Peyer's patch (tissue), 4 donors: Measurements from ENCODE around the gene ACAD11. TPM values are rescaled to one million over a fixed set of nuclear protein-coding genes. Genes with fewer than 3 reads are reported as not detected.
A peak's percentile ranks its signal among the peaks of the same experiment; 100 is the strongest.
"Not testable (repeated sequence)": the region's sequence is repeated elsewhere in the genome, so short reads cannot be mapped to it uniquely, and the experiment has no call there.

Experiments used
- DNase-seq, 3 donors: peaks; one replicate each; pipeline ENCODE4 v3.0.0-alpha.2; 2017 to 2019
- H3K27ac ChIP-seq, 4 donors: fragments of 200-600 bp; sonication (generic); one replicate each; pipeline ENCODE4 v1.5.1; 2016 to 2019
- H3K27me3 ChIP-seq, 2 donors: fragments of 200-600 bp; sonication (generic); one replicate each; pipeline ENCODE4 v1.5.1; 2019
- H3K36me3 ChIP-seq, 3 donors: fragments of 200-600 bp; sonication (generic); one replicate each; pipeline ENCODE4 v1.5.1; 2016 to 2019
- H3K4me1 ChIP-seq, 4 donors: fragments of 200-600 bp; sonication (generic); one replicate each; pipeline ENCODE4 v1.5.1; 2016 to 2019
- H3K4me3 ChIP-seq, 4 donors: fragments of 200-600 bp; sonication (generic); 1 replicate in 3 of 4; 2 replicates in 1 of 4; pipeline ENCODE4 v1.5.1; 2016 to 2019; ENCODE audit warnings: mild to moderate bottlenecking in 1 of 4
- H3K9me3 ChIP-seq, 4 donors: fragments of 200-600 bp; sonication (generic); one replicate each; pipeline ENCODE4 v1.5.1; 2016 to 2019; ENCODE audit warnings: mild to moderate bottlenecking in 1 of 4
- POLR2A ChIP-seq, 2 donors: fragments of 450-650 bp; IDR thresholded peaks; one replicate each; pipeline ENCODE4 v1.5.1; 2017; ENCODE audit warnings: antibody characterized with exemption in 2 of 2, mild to moderate bottlenecking in 2 of 2, moderate library complexity in 2 of 2
- total RNA-seq, 4 donors: library from RNA; depleted of rRNA; stranded (reverse); fragments of >200 nt; gene quantifications; one replicate each; pipeline ENCODE4 v1.1.0, GENCODE V29; 2016
- TF ChIP-seq, protein P1 (sequence below), 6 experiments: fragments of 450-650 bp in 4 of 6; fragments of 200-600 bp in 2 of 6; sonication (generic) in 1 of 6; IDR thresholded peaks; one replicate each; pipeline ENCODE4 v1.5.1; 2017 to 2019; ENCODE audit warnings: antibody characterized with exemption in 6 of 6, mild to moderate bottlenecking in 3 of 6, moderate library complexity in 1 of 6

Gene ACAD11
- total RNA-seq, 4 donors from 2014 or later = 87.2 to 138 (median 114) TPM

DNA sequence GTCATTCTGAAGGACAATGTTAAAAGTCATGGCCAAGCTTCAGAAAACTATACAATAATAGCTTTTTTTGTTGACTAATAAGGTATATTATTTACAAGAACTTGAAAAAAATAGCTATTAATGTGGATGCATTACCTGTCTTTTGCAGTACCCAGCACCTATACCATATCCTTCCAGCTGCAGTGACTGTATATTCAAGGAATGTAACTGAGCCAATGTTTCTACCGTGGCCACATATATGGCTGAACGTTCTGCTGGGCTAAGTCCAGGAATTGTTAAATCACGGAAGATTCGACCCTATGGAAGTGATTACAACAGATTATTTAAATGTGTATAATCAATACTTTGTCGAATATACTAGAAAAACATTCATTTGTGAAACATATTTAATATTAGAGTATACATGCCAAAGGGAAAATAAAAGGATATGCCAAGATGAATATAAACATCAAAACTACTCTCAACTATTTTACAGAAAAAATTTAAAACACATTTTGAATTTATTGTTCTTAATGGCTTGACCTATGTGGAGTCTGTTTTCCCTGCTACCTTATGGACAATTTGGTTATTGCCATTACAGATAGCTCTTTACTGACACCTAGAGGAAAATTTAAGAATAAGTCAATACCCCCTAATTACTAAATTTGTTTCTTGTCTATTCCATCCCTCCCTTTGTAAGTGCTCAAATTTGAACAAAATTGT lies 17.6 kb downstream of the ACAD11 start:
- H3K4me3 ChIP-seq = no peak overlapping the region

GRCh38 chr3:132641427-132641826 lies 18.2 kb downstream of the ACAD11 start:
- not testable (repeated sequence) for H3K27me3 ChIP-seq, DNase-seq, H3K4me3 ChIP-seq, H3K4me1 ChIP-seq, H3K27ac ChIP-seq, H3K9me3 ChIP-seq
- peaks cover 0 to 35% (median 0%) of the 10 kb centered on the region in 3 donors for H3K36me3 ChIP-seq

More for the DNA sequence above, 17.6 kb downstream of the ACAD11 start:
- DNase-seq = no peak
- no peaks in the 10 kb centered on the region for H3K9me3 ChIP-seq
- H3K4me1 ChIP-seq = no peaks in the 10 kb centered on the region
- H3K27ac ChIP-seq = no peak overlapping the region
- no peaks in the 10 kb centered on the region for H3K27me3 ChIP-seq
- H3K36me3 ChIP-seq = peaks cover 0 to 29% (median 0%) of the 10 kb centered on the region in 3 donors
- TF ChIP-seq, protein P1, sequence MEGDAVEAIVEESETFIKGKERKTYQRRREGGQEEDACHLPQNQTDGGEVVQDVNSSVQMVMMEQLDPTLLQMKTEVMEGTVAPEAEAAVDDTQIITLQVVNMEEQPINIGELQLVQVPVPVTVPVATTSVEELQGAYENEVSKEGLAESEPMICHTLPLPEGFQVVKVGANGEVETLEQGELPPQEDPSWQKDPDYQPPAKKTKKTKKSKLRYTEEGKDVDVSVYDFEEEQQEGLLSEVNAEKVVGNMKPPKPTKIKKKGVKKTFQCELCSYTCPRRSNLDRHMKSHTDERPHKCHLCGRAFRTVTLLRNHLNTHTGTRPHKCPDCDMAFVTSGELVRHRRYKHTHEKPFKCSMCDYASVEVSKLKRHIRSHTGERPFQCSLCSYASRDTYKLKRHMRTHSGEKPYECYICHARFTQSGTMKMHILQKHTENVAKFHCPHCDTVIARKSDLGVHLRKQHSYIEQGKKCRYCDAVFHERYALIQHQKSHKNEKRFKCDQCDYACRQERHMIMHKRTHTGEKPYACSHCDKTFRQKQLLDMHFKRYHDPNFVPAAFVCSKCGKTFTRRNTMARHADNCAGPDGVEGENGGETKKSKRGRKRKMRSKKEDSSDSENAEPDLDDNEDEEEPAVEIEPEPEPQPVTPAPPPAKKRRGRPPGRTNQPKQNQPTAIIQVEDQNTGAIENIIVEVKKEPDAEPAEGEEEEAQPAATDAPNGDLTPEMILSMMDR (IDR thresholded peaks at IDR 0.05) = peak; percentile 33 to 83 (median 72)
- TF ChIP-seq POLR2A (IDR thresholded peaks at IDR 0.05) = no peak

- H3K9me3 ChIP-seq = no peaks in the 10 kb centered on the region
- H3K4me3 ChIP-seq = no peak overlapping the region
- TF ChIP-seq, protein P1 (IDR thresholded peaks at IDR 0.05) = no peak
- no peak for TF ChIP-seq POLR2A (IDR thresholded peaks at IDR 0.05)
- H3K4me1 ChIP-seq = no peaks in the 10 kb centered on the region
- H3K27me3 ChIP-seq = no peaks in the 10 kb centered on the region
- no peak overlapping the region for H3K27ac ChIP-seq
- DNase-seq = no peak
- peaks cover 0 to 45% (median 0%) of the 10 kb centered on the region in 3 donors for H3K36me3 ChIP-seq
These were observed 20.9 kb downstream of the ACAD11 start for GRCh38 chr3:132638706-132639105.

- DNase-seq = no peak
- Histone ChIP-seq H3K4me3 (no peak overlapping the region), H3K27ac (no peak overlapping the region), H3K36me3 (peaks cover 0 to 45% (median 0%) of the 10 kb centered on the region in 3 donors), H3K9me3 (no peaks in the 10 kb centered on the region), H3K4me1 (no peaks in the 10 kb centered on the region), H3K27me3 (no peaks in the 10 kb centered on the region)
- TF ChIP-seq, protein P1 (IDR thresholded peaks at IDR 0.05) = no peak
- TF ChIP-seq POLR2A (IDR thresholded peaks at IDR 0.05) = no peak
These were observed 22.0 kb downstream of the ACAD11 start for GRCh38 chr3:132637590-132637989.

- H3K27ac ChIP-seq = no peak overlapping the region
- peaks cover 0 to 34% (median 0%) of the 10 kb centered on the region in 3 donors for H3K36me3 ChIP-seq
- H3K4me1 ChIP-seq = no peaks in the 10 kb centered on the region
These were observed 24.6 kb downstream of the ACAD11 start for GRCh38 chr3:132635052-132635451.

GRCh38 chr3:132630612-132631011 lies 29.0 kb downstream of the ACAD11 start:
- TF ChIP-seq, protein P1 (IDR thresholded peaks at IDR 0.05) = no peak
- TF ChIP-seq POLR2A (IDR thresholded peaks at IDR 0.05) = no peak
- DNase-seq = no peak
- no peak overlapping the region for H3K4me3 ChIP-seq
- peaks cover 0 to 31% (median 0%) of the 10 kb centered on the region in 3 donors for H3K36me3 ChIP-seq
- H3K27ac ChIP-seq = no peak overlapping the region
- H3K27me3 ChIP-seq = no peaks in the 10 kb centered on the region
- no peaks in the 10 kb centered on the region for H3K9me3 ChIP-seq
- no peaks in the 10 kb centered on the region for H3K4me1 ChIP-seq

More at GRCh38 chr3:132635052-132635451, 24.6 kb downstream of the ACAD11 start:
- no peaks in the 10 kb centered on the region for H3K9me3 ChIP-seq
- DNase-seq = no peak
- no peak for TF ChIP-seq POLR2A (IDR thresholded peaks at IDR 0.05)
- TF ChIP-seq, protein P1 (IDR thresholded peaks at IDR 0.05) = no peak
- no peak overlapping the region for H3K4me3 ChIP-seq
- no peaks in the 10 kb centered on the region for H3K27me3 ChIP-seq
